ENCODE data around the gene VKORC1L1. TPM values are rescaled to one million over a fixed set of nuclear protein-coding genes. Genes with fewer than 3 reads are reported as not detected.

VKORC1L1 gene
- total RNA-seq, 3 donors from 2014 or later (not counting 1 experiment from before 2014, with no cell fraction given): 5.7 to 8.2 (median 7.1) TPM

- no peak overlapping the region for H3K4me3 ChIP-seq (ENCODE audit: low read length)
- Mint-ChIP-seq H3K4me1 (no peaks in the 10 kb centered on the region), H3K9me3 (no peaks in the 10 kb centered on the region), H3K4me3 (no peak overlapping the region), H3K36me3 (no peaks in the 10 kb centered on the region), H3K27me3 (ENCODE audit: low read depth in 2 of 2) (no peaks in the 10 kb centered on the region), H3K27ac (no peak overlapping the region)
- intact Hi-C loops (cut with micrococcal nuclease): no loop called here
- TF ChIP-seq CTCF (IDR thresholded peaks at IDR 0.05): no peak
- H3K27ac ChIP-seq (ENCODE audit: low read length): no peak overlapping the region
- no peaks in the 10 kb centered on the region for H3K9me3 ChIP-seq (ENCODE audit: control insufficient read depth, insufficient read depth, low read length)
- H3K36me3 ChIP-seq (ENCODE audit: control insufficient read depth, insufficient read depth, low read length): no peaks in the 10 kb centered on the region
- 86% methylated on average over 5 of the region's 6 CpGs for WGBS (ENCODE audit: insufficient coverage)
- DNase-seq (no peak), ATAC-seq (no peak)
- no peaks in the 10 kb centered on the region for H3K27me3 ChIP-seq (ENCODE audit: control insufficient read depth, insufficient read depth, low read length)
- no peaks in the 10 kb centered on the region for H3K4me1 ChIP-seq (ENCODE audit: control insufficient read depth, insufficient read depth, low read length)
These were observed 134.4 kb downstream of the VKORC1L1 start for GRCh38 chr7:66007232-66007631.

Other genes starting within 250 kb of the VKORC1L1 start
- gene GUSB, start 109.1 kb downstream of the VKORC1L1 start, total RNA-seq: 10 to 100 TPM; 68.8 to 94.5 (median 85.7) TPM
- 10 to 100 TPM; 58.1 to 69.9 (median 60.0) TPM for gene ASL, start 202.7 kb downstream of the VKORC1L1 start, total RNA-seq
- 10 to 100 TPM; 67.5 to 72.1 (median 68.0) TPM for gene CRCP, start 241.8 kb downstream of the VKORC1L1 start, total RNA-seq

Data from natural killer cell (primary cell).